Lung (tissue), 12 donors: ENCODE data around the gene MS4A18. TPM values are rescaled to one million over a fixed set of nuclear protein-coding genes. Genes with fewer than 3 reads are reported as not detected.

Experiments
- ATAC-seq: fragments of 200-7000 bp; cut with Tn5 transposase; one replicate; pipeline ENCODE4 v1.9.1; 2020; ENCODE audit warnings: moderate number of reproducible peaks; ENCODE audit not compliant: insufficient read depth, low FRiP score
- DNase-seq, 3 donors: peaks; one replicate each; pipeline ENCODE4 v3.0.0-alpha.2; 2013 to 2017
- H3K27ac ChIP-seq, 2 donors: one replicate each; pipeline ENCODE4 v1.5.1; 2013; ENCODE audit warnings: mild to moderate bottlenecking in 2 of 2, moderate library complexity in 2 of 2, control low read depth in 1 of 2, inconsistent platforms in 1 of 2, low read depth in 1 of 2, low read length in 1 of 2
- H3K27me3 ChIP-seq, 3 donors: one replicate each; pipeline ENCODE4 v1.5.1; 2013; ENCODE audit warnings: low read length in 2 of 3; ENCODE audit not compliant: control insufficient read depth in 3 of 3, insufficient read depth in 3 of 3
- H3K36me3 ChIP-seq, 4 donors: one replicate each; pipeline ENCODE4 v1.5.1; 2013; ENCODE audit warnings: low read length in 4 of 4, mild to moderate bottlenecking in 1 of 4, moderate library complexity in 1 of 4; ENCODE audit not compliant: control insufficient read depth in 4 of 4, insufficient read depth in 4 of 4
- H3K4me1 ChIP-seq, 5 donors: one replicate each; pipeline ENCODE4 v1.5.1; 2013; ENCODE audit warnings: low read length in 5 of 5, mild to moderate bottlenecking in 2 of 5, moderate library complexity in 1 of 5; ENCODE audit not compliant: control insufficient read depth in 5 of 5, insufficient read depth in 5 of 5
- H3K4me3 ChIP-seq: one replicate; pipeline ENCODE4 v1.5.1; 2013; ENCODE audit warnings: mild to moderate bottlenecking, control low read depth, moderate library complexity
- H3K9ac ChIP-seq, 2 donors: one replicate each; pipeline ENCODE4 v1.5.1; 2013; ENCODE audit warnings: low read length in 2 of 2, control low read depth in 1 of 2; ENCODE audit not compliant: insufficient read depth in 1 of 2
- H3K9me3 ChIP-seq, 4 donors: one replicate each; pipeline ENCODE4 v1.5.1; 2013; ENCODE audit warnings: low read length in 3 of 4, mild to moderate bottlenecking in 1 of 4, moderate library complexity in 1 of 4; ENCODE audit not compliant: control insufficient read depth in 4 of 4, insufficient read depth in 3 of 4
- WGBS, 2 donors: extraction: QIAGEN DNeasy Blood & Tissue Kit; methylation state at CpG; one replicate each; pipeline ENCODE4 v1.1.7; 2013; 5-methylcytosine and 5-hydroxymethylcytosine counted together
- polyA plus RNA-seq, 2 donors: library from polyadenylated mRNA; stranded (reverse); fragments of 200-250 nt; gene quantifications; one replicate each; pipeline ENCODE4 v1.2.1, GENCODE V29; 2013
- total RNA-seq, 2 donors: library from RNA; depleted of rRNA in 1 of 2; stranded (reverse); fragments of >200 nt in 1 of 2; gene quantifications; one replicate each; pipeline ENCODE4 v1.2.1, GENCODE V29; 2014 to 2021
- TF ChIP-seq, protein P1 (sequence below): IDR thresholded peaks from 2 replicates; pipeline ENCODE4 v1.5.1; 2012; ENCODE audit warnings: mild to moderate bottlenecking; ENCODE audit errors: control extremely low read depth, extremely low read depth
- donor health status: control.
- donor health status: control.
- donor health status: Bipolar disorder and iron deficiency.
- donor health status: healthy.
- donor health status: DM: yes; HTN: yes; CAD: no.

Gene MS4A18
- total and polyA plus RNA-seq, 4 donors, result 0.03 TPM; not detected in 3

DNA sequence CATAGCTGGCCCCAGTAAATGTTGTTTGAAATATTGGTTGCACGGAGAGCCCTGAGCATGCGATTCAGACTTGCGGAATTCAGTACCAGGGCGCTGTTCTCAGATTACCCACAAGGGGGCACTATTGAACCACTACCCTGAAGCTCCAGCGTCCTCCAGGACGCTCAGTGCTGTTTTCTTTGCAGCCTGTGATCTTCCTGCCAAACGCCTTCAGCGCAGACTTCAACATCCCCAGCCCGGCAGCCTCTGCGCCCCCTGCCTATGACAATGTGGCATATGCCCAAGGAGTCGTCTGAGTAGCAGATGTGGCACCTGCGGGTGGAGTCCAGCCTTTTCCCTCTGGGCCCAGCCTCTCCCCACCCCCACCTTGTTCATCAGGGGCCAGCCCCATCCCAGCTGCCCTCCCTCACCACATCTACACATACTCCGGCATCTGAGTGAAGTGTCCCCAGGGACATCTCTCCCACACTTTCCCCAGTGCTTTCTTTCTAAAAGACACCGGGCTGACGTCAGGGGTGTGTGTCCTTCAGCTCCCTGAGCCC is 51.0 kb downstream of the MS4A18 start:
- Histone ChIP-seq H3K27me3 (no peaks in the 10 kb centered on the region), H3K9ac (no peak overlapping the region), H3K27ac (no peak overlapping the region), H3K4me1 (peaks cover 0 to 5% (median 0%) of the 10 kb centered on the region in 5 donors), H3K4me3 (no peak overlapping the region), H3K36me3 (no peaks in the 10 kb centered on the region), H3K9me3 (peaks cover 0 to 3% (median 0%) of the 10 kb centered on the region in 4 donors)
- TF ChIP-seq, protein P1, sequence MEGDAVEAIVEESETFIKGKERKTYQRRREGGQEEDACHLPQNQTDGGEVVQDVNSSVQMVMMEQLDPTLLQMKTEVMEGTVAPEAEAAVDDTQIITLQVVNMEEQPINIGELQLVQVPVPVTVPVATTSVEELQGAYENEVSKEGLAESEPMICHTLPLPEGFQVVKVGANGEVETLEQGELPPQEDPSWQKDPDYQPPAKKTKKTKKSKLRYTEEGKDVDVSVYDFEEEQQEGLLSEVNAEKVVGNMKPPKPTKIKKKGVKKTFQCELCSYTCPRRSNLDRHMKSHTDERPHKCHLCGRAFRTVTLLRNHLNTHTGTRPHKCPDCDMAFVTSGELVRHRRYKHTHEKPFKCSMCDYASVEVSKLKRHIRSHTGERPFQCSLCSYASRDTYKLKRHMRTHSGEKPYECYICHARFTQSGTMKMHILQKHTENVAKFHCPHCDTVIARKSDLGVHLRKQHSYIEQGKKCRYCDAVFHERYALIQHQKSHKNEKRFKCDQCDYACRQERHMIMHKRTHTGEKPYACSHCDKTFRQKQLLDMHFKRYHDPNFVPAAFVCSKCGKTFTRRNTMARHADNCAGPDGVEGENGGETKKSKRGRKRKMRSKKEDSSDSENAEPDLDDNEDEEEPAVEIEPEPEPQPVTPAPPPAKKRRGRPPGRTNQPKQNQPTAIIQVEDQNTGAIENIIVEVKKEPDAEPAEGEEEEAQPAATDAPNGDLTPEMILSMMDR, result peak; percentile 83
- 15 to 16% methylated on average over 15 of the region's 15 CpGs for WGBS, 2 donors
- ATAC-seq, result peak; percentile 91
- peak; percentile 94 to 97 (median 94) for DNase-seq

DNA sequence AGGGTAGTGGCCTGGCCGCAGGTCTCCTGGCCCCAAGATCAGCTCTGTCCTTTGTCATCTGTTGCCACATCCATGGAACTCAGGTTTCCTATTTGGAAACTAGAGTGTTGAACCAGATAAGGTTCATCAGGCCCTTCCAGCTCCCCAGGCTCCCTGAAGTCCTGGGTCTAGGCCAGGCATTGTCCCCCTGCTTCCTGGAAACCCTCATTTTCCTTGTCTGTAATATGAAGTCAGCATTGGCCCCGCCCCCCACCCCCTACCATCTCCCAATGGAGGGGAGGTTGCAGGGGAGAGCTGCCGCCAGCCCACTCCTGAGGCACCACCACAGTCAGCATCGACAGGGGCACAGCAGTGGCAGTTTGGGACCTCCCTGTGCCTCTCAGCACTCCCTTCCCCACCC is 51.6 kb downstream of the MS4A18 start:
- WGBS, 2 donors, result 79 to 92% methylated on average over 4 of the region's 4 CpGs
- no peak overlapping the region for H3K9ac ChIP-seq
- no peaks in the 10 kb centered on the region for H3K36me3 ChIP-seq
- ATAC-seq, result no peak
- H3K9me3 ChIP-seq, result peaks cover 0 to 3% (median 0%) of the 10 kb centered on the region in 4 donors
- TF ChIP-seq, protein P1, result no peak
- no peaks in the 10 kb centered on the region for H3K27me3 ChIP-seq
- no peak overlapping the region for H3K4me3 ChIP-seq
- peaks cover 0 to 5% (median 0%) of the 10 kb centered on the region in 5 donors for H3K4me1 ChIP-seq
- H3K27ac ChIP-seq, result no peak overlapping the region
- no peak for DNase-seq

DNA sequence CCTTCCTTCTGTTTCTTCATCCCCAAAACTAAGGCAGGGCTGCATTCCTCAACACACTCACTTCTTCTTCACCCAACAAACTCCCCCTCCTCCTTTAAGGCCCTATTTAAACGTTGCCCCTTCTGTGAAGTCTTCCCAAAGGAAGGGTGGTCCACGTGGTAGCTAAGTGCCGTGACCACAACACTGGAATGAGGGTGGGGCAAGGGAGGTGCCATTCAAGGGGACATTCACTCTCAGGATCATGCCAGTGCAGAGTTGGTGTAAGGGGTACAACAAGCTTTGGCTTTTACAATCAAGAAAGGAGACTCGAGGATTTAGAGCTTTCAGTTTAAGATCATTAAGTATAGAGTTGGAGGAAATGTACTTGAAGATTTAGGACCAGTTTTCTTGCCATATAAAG is 52.6 kb downstream of the MS4A18 start:
- Histone ChIP-seq H3K27ac (peak overlapping the region in 1 of 2 donors; percentile 4), H3K36me3 (no peaks in the 10 kb centered on the region), H3K4me3 (no peak overlapping the region), H3K4me1 (peaks cover 0 to 5% (median 0%) of the 10 kb centered on the region in 5 donors), H3K27me3 (no peaks in the 10 kb centered on the region), H3K9me3 (peaks cover 0 to 3% (median 0%) of the 10 kb centered on the region in 4 donors), H3K9ac (no peak overlapping the region)
- 47 to 64% methylated on average over 4 of the region's 4 CpGs for WGBS, 2 donors
- DNase-seq, result no peak
- TF ChIP-seq, protein P1, result no peak
- no peak for ATAC-seq

DNA sequence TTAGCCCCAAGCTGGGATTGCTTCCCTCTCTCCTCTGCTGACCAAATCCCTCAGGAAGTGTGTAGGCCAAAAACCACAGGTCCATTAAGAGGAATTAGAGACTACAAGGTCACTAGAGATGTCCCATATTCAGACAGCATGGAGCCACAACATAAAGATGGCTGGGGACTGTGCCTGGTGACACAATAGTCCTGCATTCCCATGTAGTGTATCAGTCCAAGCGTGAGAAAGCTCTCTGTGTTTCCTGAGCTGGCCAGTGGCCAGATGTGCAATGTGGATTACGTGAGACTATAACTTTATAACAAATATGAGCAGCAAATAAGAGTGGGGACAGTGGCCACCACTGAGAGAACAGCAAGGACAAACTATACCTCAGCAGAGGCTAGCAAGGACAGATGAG is 53.1 kb downstream of the MS4A18 start:
- TF ChIP-seq, protein P1, result no peak
- ATAC-seq, result no peak
- 29 to 35% methylated on average over 2 of the region's 2 CpGs for WGBS, 2 donors
- peak in 2 of 3 donors; percentile 22 to 51 for DNase-seq
- no peaks in the 10 kb centered on the region for H3K27me3 ChIP-seq
- H3K9me3 ChIP-seq, result peaks cover 0 to 3% (median 0%) of the 10 kb centered on the region in 4 donors
- H3K4me1 ChIP-seq, result peaks cover 0 to 5% (median 0%) of the 10 kb centered on the region in 5 donors
- peak overlapping the region in 1 of 2 donors; percentile 4 for H3K27ac ChIP-seq
- H3K9ac ChIP-seq, result no peak overlapping the region
- no peaks in the 10 kb centered on the region for H3K36me3 ChIP-seq
- no peak overlapping the region for H3K4me3 ChIP-seq
